Adipose tissue (tissue), 3 donors: ENCODE data around the gene HOXB6. TPM values are rescaled to one million over a fixed set of nuclear protein-coding genes. Genes with fewer than 3 reads are reported as not detected.

Experiments
- H3K27ac ChIP-seq: one replicate; pipeline ENCODE4 v1.5.1; 2013; ENCODE audit warnings: low read depth, low read length
- WGBS, 3 donors: extraction: QIAGEN DNeasy Blood & Tissue Kit; methylation state at CpG; one replicate each; pipeline ENCODE4 v1.1.7; 2013; 5-methylcytosine and 5-hydroxymethylcytosine counted together
- polyA plus RNA-seq, 3 donors: library from polyadenylated mRNA; stranded (reverse); fragments of 200-250 nt; gene quantifications; one replicate each; pipeline ENCODE4 v1.2.3, GENCODE V29; 2013
- donor health status: healthy with polysubstance abuse.
- donor health status: Bipolar disorder and iron deficiency.
- donor health status: healthy.

HOXB6 gene
- polyA plus RNA-seq, 3 donors, result 1.8 to 14.7 (median 10.4) TPM

DNA sequence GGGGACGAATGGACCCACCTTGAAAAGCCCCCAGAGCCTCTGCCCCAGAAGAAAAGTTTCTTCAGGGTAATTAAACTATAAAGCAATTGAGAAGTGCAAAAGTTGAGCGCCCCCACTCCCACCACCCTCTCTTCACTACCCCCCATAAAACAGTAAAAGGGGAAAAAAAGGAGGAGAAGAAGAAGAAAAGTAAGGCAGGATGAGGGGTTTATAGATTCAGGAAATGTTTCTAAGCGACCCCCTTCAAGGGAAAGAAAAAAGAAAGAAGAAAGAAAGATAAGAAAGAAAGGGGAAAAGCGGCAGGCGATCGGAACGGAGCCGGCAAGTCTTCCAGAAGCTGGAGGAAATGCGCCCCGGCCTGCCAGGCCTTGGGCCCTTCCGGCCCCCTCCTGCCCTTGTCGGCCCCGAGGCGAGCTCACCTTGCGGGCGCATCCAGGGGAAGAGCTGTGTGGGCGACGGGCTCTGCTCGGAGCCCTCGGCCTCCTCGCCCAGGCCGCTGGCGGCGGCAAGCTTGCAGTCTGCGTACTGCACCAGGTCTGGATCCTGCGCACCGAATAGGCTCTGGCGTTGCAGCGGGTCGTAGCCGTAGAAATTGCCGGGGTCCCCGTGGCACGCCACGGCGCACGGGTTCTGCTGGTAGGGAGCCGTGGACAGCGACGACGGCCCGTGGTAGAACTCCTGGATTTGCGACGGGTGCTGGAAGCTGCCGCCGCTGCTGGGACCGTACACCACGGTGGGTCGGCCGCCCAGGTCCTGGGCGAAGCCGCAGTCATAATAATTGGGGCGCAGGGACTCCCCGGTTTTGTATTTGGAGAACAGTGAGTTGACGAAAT, 9.3 kb upstream of the HOXB6 start:
- 6 to 14% (median 6%) methylated on average over 54 to 55 of the region's 55 CpGs for WGBS, 3 donors
- no peak overlapping the region for H3K27ac ChIP-seq

DNA sequence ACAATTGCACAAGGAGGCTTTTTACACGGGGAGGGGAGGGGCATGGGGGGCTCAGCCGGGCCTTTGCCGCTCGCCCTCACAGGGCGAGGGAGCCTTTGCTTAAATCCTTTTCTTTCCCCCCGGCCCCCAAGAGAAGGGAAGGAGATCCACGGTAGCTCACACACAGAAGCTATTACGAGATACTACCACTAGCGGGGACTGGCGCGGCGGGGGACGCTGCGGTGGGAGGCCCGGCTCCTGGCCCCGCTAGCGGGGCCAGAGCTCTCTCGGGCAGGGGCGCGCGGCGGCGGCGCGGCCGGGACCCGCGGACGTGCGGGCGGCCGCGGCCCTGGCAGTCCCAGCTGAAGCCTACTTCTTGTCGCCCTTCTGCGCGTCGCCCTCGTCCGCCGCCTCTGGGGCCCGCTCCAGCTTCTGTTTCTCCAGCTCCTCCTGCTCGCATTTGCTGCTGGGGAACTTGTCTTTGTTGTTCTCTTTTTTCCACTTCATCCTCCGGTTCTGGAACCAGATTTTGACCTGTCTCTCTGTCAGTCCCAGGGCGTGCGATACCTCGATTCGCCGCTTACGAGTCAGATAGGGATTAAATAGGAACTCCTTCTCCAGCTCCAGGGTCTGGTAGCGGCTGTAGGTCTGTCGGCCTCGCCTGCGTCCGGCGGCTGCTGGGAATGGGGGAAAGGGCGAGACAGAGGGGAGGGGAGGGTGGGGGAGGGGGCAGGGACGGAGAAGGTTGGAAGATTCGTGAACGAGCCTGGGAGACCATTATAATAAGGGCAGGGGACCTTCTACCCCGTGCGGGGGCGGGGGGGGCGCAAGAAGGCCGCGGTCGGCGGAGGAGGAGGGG, 8.3 kb upstream of the HOXB6 start:
- WGBS, 3 donors, result 1 to 2% (median 2%) methylated on average over 49 to 67 of the region's 67 CpGs
- H3K27ac ChIP-seq, result no peak overlapping the region

DNA sequence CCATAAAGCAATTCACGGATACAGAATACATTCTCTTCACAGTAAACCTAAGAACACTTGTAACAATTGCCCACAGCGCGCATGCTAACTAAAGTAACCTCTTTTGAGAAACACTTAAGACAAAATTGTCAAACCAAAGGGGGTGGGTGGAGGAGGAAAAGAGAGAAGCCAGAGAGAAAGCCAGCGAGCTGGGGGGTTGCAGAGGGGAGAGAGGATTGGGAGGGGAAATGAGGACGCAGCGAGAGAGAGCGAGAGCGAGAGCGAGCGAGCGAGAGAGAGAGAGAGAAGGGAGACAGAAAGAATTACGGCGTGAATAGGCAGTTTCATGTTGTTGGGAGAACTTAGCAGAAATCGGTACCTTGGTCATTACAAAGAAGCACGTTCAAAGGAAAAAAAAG, 7.7 kb upstream of the HOXB6 start:
- 2 to 6% (median 5%) methylated on average over 15 of the region's 15 CpGs for WGBS, 3 donors

GRCh38 chr17:48611681-48612455, 7.1 kb upstream of the HOXB6 start:
- WGBS, 3 donors, result 6 to 11% (median 6%) methylated on average over 34 to 36 of the region's 36 CpGs
- no peak overlapping the region for H3K27ac ChIP-seq

More for the DNA sequence above, 7.7 kb upstream of the HOXB6 start:
- H3K27ac ChIP-seq, result no peak overlapping the region

DNA sequence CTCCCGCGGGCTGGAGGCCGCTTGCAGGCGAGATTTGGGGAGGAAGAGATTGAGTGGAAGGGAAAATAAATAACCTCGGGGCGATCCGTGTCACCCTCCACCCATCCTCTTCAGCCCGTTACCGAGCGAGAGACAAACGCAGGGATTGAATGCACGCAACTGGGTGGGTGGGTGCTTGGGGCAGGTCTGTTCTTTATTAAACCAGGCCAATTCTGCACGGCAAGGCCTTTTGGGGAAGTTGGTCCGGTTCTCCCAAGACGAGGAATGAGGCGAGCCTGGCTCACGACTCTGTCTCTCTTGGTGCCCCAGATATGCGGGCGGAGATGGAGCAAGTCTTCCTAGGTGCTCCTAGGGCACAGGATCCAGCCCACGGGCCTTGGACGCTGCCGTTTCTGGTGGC, 6.4 kb upstream of the HOXB6 start:
- H3K27ac ChIP-seq, result no peak overlapping the region
- WGBS, 3 donors, result 1 to 9% (median 2%) methylated on average over 22 of the region's 22 CpGs

GRCh38 chr17:48610282-48611211, 5.8 kb upstream of the HOXB6 start, which contains the start of gene HOXB7:
Gene HOXB7 (minus strand): TSS chr17:48611017. CDS start chr17:48610918, 99 bp downstream.
- WGBS, 3 donors, result 1 to 2% (median 1%) methylated on average over 76 to 79 of the region's 79 CpGs
- H3K27ac ChIP-seq, result no peak within 1 kb of the TSS

DNA sequence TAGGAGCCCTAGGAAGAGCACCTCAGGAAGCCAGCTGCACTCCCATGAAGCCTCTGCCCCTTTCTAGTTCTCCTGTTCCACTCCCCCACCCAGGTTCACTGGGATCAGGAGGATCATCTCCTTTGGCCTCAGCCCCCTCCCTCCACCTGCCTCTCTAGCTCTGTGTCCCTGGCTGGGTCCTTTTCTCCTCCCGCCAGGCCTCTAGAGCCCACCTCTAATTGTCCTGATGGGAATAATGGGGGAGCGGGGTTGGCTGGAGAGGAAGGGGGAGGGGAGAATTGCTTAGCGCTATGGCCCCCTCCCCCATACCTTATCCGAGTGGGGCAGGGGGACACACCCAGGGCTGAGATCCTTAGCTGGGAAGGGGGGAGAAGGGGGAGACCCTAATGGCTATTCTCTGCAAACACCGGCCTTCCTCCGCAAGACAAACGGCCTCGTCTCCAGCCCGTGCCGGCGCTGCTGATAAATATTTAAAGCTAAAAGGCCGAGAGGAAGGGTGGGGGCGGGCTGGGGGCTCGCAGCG, 5.0 kb upstream of the HOXB6 start:
- WGBS, 3 donors, result 3 to 11% (median 8%) methylated on average over 14 to 15 of the region's 15 CpGs
- no peak overlapping the region for H3K27ac ChIP-seq

GRCh38 chr17:48609033-48609432, 4.2 kb upstream of the HOXB6 start:
- no peak overlapping the region for H3K27ac ChIP-seq

DNA sequence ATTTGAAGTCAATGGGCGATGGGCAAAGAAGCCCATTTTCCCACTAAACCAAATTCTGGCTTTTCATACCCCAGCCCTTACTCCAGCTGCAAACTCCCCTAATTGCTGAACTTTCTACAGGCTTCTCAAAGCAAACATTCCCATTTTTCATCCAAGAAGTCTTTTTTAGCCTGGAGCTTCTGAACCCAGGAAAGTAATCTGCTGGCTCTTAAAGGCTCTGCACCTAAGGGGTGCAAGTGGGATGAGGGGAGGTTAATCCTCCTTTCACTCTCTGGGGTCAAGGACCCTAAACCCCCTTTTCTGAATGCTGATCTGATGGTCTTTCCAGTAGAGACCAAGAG, 3.7 kb upstream of the HOXB6 start:
- 72 to 94% (median 91%) methylated on average over 1 of the region's 1 CpG for WGBS, 3 donors
- no peak overlapping the region for H3K27ac ChIP-seq

- no peak overlapping the region for H3K27ac ChIP-seq
- 54 to 89% (median 84%) methylated on average over 9 of the region's 9 CpGs for WGBS, 3 donors
Measured at GRCh38 chr17:48606892-48607614, 2.3 kb upstream of the HOXB6 start.

GRCh38 chr17:48605991-48606891, 1.5 kb upstream of the HOXB6 start:
- no peak overlapping the region for H3K27ac ChIP-seq
- 32 to 73% (median 73%) methylated on average over 41 of the region's 41 CpGs for WGBS, 3 donors

- WGBS, 3 donors, result 27 to 65% (median 55%) methylated on average over 10 of the region's 10 CpGs
- H3K27ac ChIP-seq, result no peak overlapping the region
Measured at GRCh38 chr17:48605409-48605919, 678 bp upstream of the HOXB6 start.

GRCh38 chr17:48603959-48604769, 622 bp downstream of the HOXB6 start:
- 6 to 20% (median 19%) methylated on average over 21 of the region's 21 CpGs for WGBS, 3 donors
- no peak overlapping the region for H3K27ac ChIP-seq

DNA sequence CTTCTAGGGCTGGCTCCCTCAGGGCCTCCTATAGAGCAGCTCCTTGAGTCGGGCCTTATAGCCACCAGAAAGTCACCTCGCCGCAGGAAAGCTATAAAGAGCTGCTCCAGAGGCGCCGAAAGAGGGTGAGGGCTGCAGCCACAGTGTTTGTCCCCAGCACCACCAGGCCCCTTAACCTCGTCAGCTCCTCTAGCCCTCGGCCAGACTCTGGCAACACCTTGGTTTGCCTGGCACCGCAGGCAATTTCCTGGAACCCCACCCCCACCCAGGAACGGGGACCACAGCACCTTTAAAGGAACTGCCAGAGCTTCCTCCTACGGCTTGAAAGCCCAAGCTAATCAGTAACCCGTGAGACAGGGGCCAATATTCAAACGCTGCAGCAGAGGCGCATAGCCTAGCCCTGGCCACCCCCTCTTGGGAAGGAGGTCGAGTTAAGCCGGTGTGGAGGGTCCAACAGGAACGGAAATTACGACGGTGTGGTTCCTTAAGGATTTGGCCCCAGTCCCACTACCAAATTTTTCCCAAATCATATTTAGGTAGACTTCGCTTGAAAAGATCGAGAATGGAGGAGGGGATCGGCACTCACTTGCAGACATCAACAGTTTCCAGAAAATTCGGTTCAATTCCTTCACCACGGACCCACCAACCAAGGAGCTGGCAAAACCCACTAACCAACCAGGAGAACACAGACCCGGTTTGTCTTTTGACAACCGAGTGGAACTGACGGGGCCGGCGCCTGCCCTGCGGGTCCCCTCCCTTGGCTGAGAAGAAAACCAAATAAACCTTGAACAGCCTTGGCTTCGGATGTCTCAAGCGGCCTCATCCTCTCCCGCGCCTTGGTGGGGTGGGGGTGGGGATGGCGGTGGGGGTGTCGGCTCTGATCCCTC, 3.0 kb downstream of the HOXB6 start:
- 11 to 41% (median 41%) methylated on average over 35 of the region's 35 CpGs for WGBS, 3 donors
- H3K27ac ChIP-seq, result no peak overlapping the region
